BJ (cell line): Measurements from ENCODE around the gene DSCAML1. TPM values are rescaled to one million over a fixed set of nuclear protein-coding genes. Genes with fewer than 3 reads are reported as not detected.

ENCODE experiments used
- CTCF ChIA-PET: fragments of 350-600 bp; formaldehyde crosslinking; extraction: SDS; loops from one replicate; lab custom pipeline; 2021; ENCODE audit warnings: antibody characterized with exemption, inconsistent platforms; lab: Yijun Ruan, JAX
- POLR2A ChIA-PET: fragments of 300-600 bp; sonication (Branson Sonifier 250); formaldehyde crosslinking; extraction: SDS; loops from one replicate; lab custom pipeline; 2021; ENCODE audit warnings: antibody characterized with exemption; lab: Charles Lee
- DNase-seq: peaks from one replicate; pipeline ENCODE4 v3.0.0-alpha.2; 2011; ENCODE audit warnings: low read depth
- H3K27me3 ChIP-seq: 2 replicates; pipeline ENCODE4 v1.6.0; 2011; ENCODE audit warnings: low read length; ENCODE audit not compliant: control insufficient read depth, insufficient read depth
- H3K36me3 ChIP-seq: 2 replicates; pipeline ENCODE4 v1.5.1; 2011; ENCODE audit warnings: low read length; ENCODE audit not compliant: control insufficient read depth, insufficient read depth
- H3K4me3 ChIP-seq: 2 replicates; pipeline ENCODE4 v1.5.1; 2011; ENCODE audit warnings: low read depth, mild to moderate bottlenecking, control low read depth, low read length
- CTCF ChIP-seq: IDR thresholded peaks from 2 replicates; pipeline ENCODE4 v1.5.1; 2011; ENCODE audit warnings: low read depth, mild to moderate bottlenecking, control low read depth, inconsistent platforms, low read length, moderate library complexity; ENCODE audit not compliant: insufficient read depth
- polyA plus RNA-seq: library from polyadenylated mRNA; depleted of rRNA; stranded (reverse); fragments of >200 nt; gene quantifications from 2 replicates; pipeline ENCODE4 v1.2.3, GENCODE V29; 2011

The DSCAML1 gene
- polyA plus RNA-seq, 1 experiment: not detected

- Histone ChIP-seq H3K27me3 (peaks cover 19% of the 10 kb centered on the region), H3K36me3 (no peaks in the 10 kb centered on the region), H3K4me3 (no peak overlapping the region)
- no peak for DNase-seq
- TF ChIP-seq CTCF: peak; percentile 51
- ChIA-PET POLR2A (no interaction called here), CTCF (interaction anchor here (0.7 to 2.5 kb wide), 10 partner anchors 8 to 388 kb away, joined by 3 to 17 read pairs (median 4); no protein-coding TSS in a partner anchor)
These were observed 353.5 kb downstream of the DSCAML1 start for GRCh38 chr11:117443266-117444186.

- ChIA-PET CTCF (interaction anchor here (0.7 to 2.5 kb wide), 7 partner anchors 15 to 375 kb away, joined by 3 to 17 read pairs (median 5); no protein-coding TSS in a partner anchor), POLR2A (no interaction called here)
- H3K36me3 ChIP-seq: no peaks in the 10 kb centered on the region
- DNase-seq: no peak
- peaks cover 19% of the 10 kb centered on the region for H3K27me3 ChIP-seq
- no peak overlapping the region for H3K4me3 ChIP-seq
- no peak for TF ChIP-seq CTCF
These were observed 354.2 kb downstream of the DSCAML1 start for GRCh38 chr11:117442869-117443239.

- Histone ChIP-seq H3K27me3 (peaks cover 19% of the 10 kb centered on the region), H3K36me3 (no peaks in the 10 kb centered on the region), H3K4me3 (no peak overlapping the region)
- ChIA-PET POLR2A (no interaction called here), CTCF (interaction anchor here (1.0 to 2.5 kb wide), 5 partner anchors 16 to 375 kb away, joined by 3 to 17 read pairs (median 6); no protein-coding TSS in a partner anchor)
- DNase-seq: no peak
- no peak for TF ChIP-seq CTCF
These were observed 354.8 kb downstream of the DSCAML1 start for GRCh38 chr11:117442049-117442868.

- peaks cover 19% of the 10 kb centered on the region for H3K27me3 ChIP-seq
- ChIA-PET POLR2A (no interaction called here), CTCF (interaction anchor here (1.0 kb wide), 1 partner anchor 15 kb away, joined by 3 read pairs; no protein-coding TSS in a partner anchor)
- no peak for TF ChIP-seq CTCF
- DNase-seq: no peak
- no peaks in the 10 kb centered on the region for H3K36me3 ChIP-seq
- no peak overlapping the region for H3K4me3 ChIP-seq
These were observed 355.7 kb downstream of the DSCAML1 start for GRCh38 chr11:117441146-117441975.
